Measurements from ENCODE around the gene ARID1B. TPM values are rescaled to one million over a fixed set of nuclear protein-coding genes. Genes with fewer than 3 reads are reported as not detected.

The ARID1B gene
- total and polyA plus RNA-seq, 10 of the 15 experiments (the other 5 are each of a cell fraction or from before 2014, with no cell fraction given): 24.7 to 133 (median 54.6) TPM

- in situ Hi-C loops (cut with MboI): no loop called here
- DNase-seq (ENCODE audit: low read depth, low spot score) (no peak), ATAC-seq (no peak), FAIRE-seq (no peak)
- Histone ChIP-seq H3K27ac (ENCODE audit: control insufficient read depth, insufficient read depth) (no peak overlapping the region), H3K9me3 (replicated peaks; ENCODE audit: control insufficient read depth, insufficient read depth, low read length) (no peaks in the 10 kb centered on the region), H4K20me1 (ENCODE audit: control insufficient read depth, insufficient read depth) (peaks cover 5% of the 10 kb centered on the region; the same call in 1 of the 2 replicates), H3K4me2 (ENCODE audit: control insufficient read depth, insufficient read depth) (no peak overlapping the region), H3K4me1 (ENCODE audit: control insufficient read depth, insufficient read depth, low read length) (peaks cover 4% of the 10 kb centered on the region; the same call in 1 of the 2 replicates), H3K4me3 (no peak overlapping the region), H3K9ac (ENCODE audit: control insufficient read depth, insufficient read depth, low read length) (no peak overlapping the region), H3K27me3 (replicated peaks in 1 of 2; ENCODE audit: control insufficient read depth in 2 of 2, insufficient read depth in 2 of 2, low read length in 1 of 2) (no peaks in the 10 kb centered on the region), H2AFZ (ENCODE audit: control insufficient read depth, low read depth, low read length) (no peak overlapping the region), H3K36me3 (ENCODE audit: control insufficient read depth in 2 of 2, insufficient read depth in 2 of 2, low read length in 1 of 2) (peaks cover 2 to 27% of the 10 kb centered on the region in 2 experiments), H3K79me2 (ENCODE audit: control insufficient read depth, insufficient read depth, low read length) (no peaks in the 10 kb centered on the region)
- intact Hi-C loops (cut with micrococcal nuclease; ENCODE audit: unreplicated experiment): no loop called here
- BruUV-seq (replicated peaks): no TSS peak
- RAD21 ChIA-PET (ENCODE audit: unreplicated experiment): no interaction called here
- CTCF ChIA-PET: interaction anchor here (1.5 kb wide), 1 partner anchor 9 kb away, joined by 4 read pairs; no protein-coding TSS in a partner anchor
- 96% methylated on average over 2 of the region's 2 CpGs for WGBS (ENCODE audit: insufficient coverage, insufficient replicate concordance, low lambda C conversion rate, missing lambda C conversion rate)
- SMC1A ChIA-PET (ENCODE audit: uncharacterized antibody, unreplicated experiment): interaction anchor here (1.3 to 1.6 kb wide), 3 partner anchors 12 to 30 kb away, joined by 3 to 7 read pairs (median 3); no protein-coding TSS in a partner anchor
- POLR2A ChIA-PET: no interaction called here
- TF ChIP-seq DPF2 (IDR thresholded peaks at IDR 0.05): no peak
- TF ChIP-seq ZBTB11 (CRISPR knock-in tag; IDR thresholded peaks at IDR 0.05): no peak
- TF ChIP-seq TCF12 (IDR thresholded peaks at IDR 0.05; ENCODE audit: low read depth, low read length): no peak
- TF ChIP-seq RUNX3 (IDR thresholded peaks at IDR 0.05; ENCODE audit: low read length): no peak
- no peak for TF ChIP-seq GATAD2B (conservative IDR thresholded peaks at IDR 0.05; ENCODE audit: low read depth)
- TF ChIP-seq TARDBP (IDR thresholded peaks at IDR 0.05; ENCODE audit: borderline replicate concordance): no peak
- no peak for TF ChIP-seq RBBP5 (conservative IDR thresholded peaks at IDR 0.05)
- no peak for TF ChIP-seq FOXK2 (IDR thresholded peaks at IDR 0.05)
- no peak for TF ChIP-seq ELK1 (IDR thresholded peaks at IDR 0.05; ENCODE audit: low read depth, low read length)
- TF ChIP-seq EGR1 (IDR thresholded peaks at IDR 0.05; ENCODE audit: borderline replicate concordance in 1 of 2, low read depth in 2 of 2, low read length in 2 of 2): no peak
- no peak for TF ChIP-seq WRNIP1 (IDR thresholded peaks at IDR 0.05; ENCODE audit: borderline replicate concordance, low read depth, low read length)
- TF ChIP-seq TAF1 (IDR thresholded peaks at IDR 0.05; ENCODE audit: borderline replicate concordance, low read depth, low read length): no peak
- TF ChIP-seq E2F8 (IDR thresholded peaks at IDR 0.05; ENCODE audit: low read depth, partially characterized antibody): no peak
- no peak for TF ChIP-seq ESRRA (IDR thresholded peaks at IDR 0.05; ENCODE audit: low read length)
- no peak for TF ChIP-seq IRF3 (IDR thresholded peaks at IDR 0.05)
- TF ChIP-seq SMC3 (IDR thresholded peaks at IDR 0.05; ENCODE audit: borderline replicate concordance, low read length): no peak
- TF ChIP-seq KDM1A (IDR thresholded peaks at IDR 0.05; ENCODE audit: borderline replicate concordance): no peak
- TF ChIP-seq POLR2AphosphoS5 (IDR thresholded peaks at IDR 0.05; ENCODE audit: low read length): no peak
Observed at GRCh38 chr6:157091243-157091642, 314.1 kb downstream of the ARID1B start.

Data from GM12878 (cell line).